ENCODE results near the gene KIF4A. TPM values are rescaled to one million over a fixed set of nuclear protein-coding genes. Genes with fewer than 3 reads are reported as not detected.

KIF4A gene
- total RNA-seq, 1 donor, result 10.8 TPM

DNA sequence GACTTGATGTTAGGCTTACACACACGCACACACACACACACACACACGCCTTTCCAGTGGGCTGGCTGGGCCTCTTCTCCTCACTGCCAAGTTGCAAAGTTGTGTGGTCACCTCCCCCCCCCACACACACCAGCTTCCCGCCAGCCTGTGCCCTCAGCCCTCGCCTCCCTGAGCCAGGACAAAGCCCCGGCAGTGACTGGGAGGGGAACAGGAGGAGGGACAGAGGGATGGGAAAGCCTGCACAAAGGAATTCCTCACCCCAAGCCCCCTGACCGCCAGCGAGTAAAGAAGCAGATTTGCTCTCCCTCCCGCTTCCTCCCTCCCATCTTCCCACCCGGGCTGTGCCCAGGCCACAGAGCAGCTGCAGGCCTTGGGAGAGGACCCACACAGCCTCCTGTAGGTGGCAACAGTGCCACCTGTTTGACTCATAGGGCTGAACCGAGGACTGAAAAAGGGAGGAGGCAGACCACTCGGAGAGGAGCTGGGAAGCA lies 133.0 kb downstream of the KIF4A start, which contains the start of gene GDPD2:
GDPD2 (plus strand) TSS at position 464 of the 491 bp plus-strand sequence. CDS start 1,671 bp downstream, outside the sequence.
- DNase-seq (ENCODE audit: low read depth), result no peak
- TF ChIP-seq, protein P1, sequence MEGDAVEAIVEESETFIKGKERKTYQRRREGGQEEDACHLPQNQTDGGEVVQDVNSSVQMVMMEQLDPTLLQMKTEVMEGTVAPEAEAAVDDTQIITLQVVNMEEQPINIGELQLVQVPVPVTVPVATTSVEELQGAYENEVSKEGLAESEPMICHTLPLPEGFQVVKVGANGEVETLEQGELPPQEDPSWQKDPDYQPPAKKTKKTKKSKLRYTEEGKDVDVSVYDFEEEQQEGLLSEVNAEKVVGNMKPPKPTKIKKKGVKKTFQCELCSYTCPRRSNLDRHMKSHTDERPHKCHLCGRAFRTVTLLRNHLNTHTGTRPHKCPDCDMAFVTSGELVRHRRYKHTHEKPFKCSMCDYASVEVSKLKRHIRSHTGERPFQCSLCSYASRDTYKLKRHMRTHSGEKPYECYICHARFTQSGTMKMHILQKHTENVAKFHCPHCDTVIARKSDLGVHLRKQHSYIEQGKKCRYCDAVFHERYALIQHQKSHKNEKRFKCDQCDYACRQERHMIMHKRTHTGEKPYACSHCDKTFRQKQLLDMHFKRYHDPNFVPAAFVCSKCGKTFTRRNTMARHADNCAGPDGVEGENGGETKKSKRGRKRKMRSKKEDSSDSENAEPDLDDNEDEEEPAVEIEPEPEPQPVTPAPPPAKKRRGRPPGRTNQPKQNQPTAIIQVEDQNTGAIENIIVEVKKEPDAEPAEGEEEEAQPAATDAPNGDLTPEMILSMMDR (IDR thresholded peaks at IDR 0.05; ENCODE audit: insufficient read depth, low read depth, low read length), result peak; percentile 3
- H3K4me3 ChIP-seq (ENCODE audit: low read depth, low read length), result no peak within 1 kb of the TSS

DNA sequence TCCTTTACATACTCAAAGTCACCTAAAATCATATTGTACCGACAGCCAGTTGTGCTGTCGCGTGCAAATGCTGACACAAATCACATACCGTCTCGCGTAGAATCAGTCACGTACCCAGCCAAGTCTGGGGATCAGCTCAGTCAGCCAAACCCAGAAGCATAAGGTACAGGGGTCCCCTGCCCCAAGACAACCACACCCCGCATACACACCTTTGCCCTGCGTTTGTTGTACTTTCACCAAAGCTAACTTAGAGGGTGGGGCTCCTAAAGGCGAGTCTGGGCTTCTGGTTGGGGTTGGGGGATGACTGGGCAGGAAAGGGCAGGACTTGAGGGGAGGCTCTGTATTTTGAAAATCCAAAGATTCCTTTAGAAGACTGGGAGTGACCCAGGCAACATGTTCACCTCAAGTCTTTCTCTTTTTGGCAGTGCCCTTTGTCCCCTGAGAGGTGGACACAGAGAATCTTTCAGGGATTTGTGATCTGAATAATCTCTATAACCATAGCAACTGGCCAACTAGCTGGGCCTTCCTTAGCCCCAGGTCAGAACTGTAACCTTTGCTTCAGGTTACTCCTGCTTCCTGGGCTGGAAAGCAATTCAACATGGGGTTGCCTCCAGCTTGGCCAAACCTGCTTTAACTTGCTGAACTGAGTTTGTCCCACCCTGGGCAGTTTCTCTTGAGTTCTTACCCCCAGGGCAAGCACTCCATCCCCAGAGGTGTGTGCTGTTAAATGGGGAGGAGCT lies 134.2 kb downstream of the KIF4A start:
- TF ChIP-seq, protein P1 (IDR thresholded peaks at IDR 0.05; ENCODE audit: insufficient read depth, low read depth, low read length), result no peak
- H3K4me3 ChIP-seq (ENCODE audit: low read depth, low read length), result no peak overlapping the region
- no peak for DNase-seq (ENCODE audit: low read depth)

DNA sequence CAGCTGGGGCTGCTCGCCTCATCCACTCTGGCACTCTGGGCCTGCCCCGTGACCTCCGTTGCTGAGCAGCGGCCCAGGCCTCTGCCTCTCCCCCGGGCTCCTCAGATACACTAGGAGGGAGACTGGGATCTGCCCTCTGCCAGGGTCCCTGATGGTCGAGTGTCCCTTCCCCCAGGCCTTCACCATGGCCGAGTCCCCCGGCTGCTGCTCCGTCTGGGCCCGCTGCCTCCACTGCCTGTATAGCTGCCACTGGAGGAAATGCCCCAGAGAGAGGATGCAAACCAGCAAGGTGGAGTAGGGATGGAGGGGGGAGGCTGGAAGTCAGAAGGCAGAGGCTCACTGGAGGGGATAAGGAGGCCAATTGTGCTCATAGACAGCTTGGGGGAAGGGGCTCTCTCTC lies 134.9 kb downstream of the KIF4A start:
- no peak overlapping the region for H3K4me3 ChIP-seq (ENCODE audit: low read depth, low read length)
- DNase-seq (ENCODE audit: low read depth), result no peak
- TF ChIP-seq, protein P1 (IDR thresholded peaks at IDR 0.05; ENCODE audit: insufficient read depth, low read depth, low read length), result no peak

DNA sequence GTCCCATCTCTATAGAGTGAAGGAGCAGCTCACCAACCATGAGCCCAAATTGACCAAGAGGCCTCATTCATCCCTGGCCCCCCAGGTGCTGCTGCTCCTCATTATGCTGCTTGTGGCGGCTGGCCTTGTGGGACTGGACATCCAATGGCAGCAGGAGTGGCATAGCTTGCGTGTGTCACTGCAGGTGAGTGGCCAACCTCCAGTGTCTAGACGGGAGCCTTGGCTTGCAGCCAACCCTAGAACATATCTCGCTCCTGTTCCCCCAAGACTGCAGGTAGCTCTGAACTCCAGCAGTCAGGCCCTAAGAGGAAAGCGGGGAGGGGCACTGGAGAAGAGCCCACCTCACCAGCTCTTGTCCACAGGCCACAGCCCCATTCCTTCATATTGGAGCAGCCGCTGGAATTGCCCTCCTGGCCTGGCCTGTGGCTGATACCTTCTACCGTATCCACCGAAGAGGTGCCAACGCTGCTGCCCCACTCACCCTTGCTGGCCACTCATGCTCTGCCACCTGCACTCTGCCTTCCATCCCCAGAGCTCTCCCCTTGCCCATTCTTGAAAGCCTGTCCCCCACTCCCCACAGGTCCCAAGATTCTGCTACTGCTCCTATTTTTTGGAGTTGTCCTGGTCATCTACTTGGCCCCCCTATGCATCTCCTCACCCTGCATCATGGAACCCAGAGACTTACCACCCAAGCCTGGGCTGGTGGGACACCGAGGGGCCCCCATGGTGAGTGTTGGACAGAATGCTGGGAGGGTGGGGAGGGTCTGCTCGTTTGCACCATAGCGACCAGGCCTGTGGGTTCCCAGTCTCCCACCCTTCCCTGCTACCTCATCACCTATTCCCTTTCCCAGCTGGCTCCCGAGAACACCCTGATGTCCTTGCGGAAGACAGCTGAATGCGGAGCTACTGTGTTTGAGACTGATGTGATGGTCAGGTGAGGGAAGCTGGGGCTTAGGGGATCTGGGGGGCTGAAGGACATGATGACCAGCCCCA lies 136.7 kb downstream of the KIF4A start:
- DNase-seq (ENCODE audit: low read depth), result no peak
- no peak overlapping the region for H3K4me3 ChIP-seq (ENCODE audit: low read depth, low read length)
- TF ChIP-seq, protein P1 (IDR thresholded peaks at IDR 0.05; ENCODE audit: insufficient read depth, low read depth, low read length), result no peak

DNA sequence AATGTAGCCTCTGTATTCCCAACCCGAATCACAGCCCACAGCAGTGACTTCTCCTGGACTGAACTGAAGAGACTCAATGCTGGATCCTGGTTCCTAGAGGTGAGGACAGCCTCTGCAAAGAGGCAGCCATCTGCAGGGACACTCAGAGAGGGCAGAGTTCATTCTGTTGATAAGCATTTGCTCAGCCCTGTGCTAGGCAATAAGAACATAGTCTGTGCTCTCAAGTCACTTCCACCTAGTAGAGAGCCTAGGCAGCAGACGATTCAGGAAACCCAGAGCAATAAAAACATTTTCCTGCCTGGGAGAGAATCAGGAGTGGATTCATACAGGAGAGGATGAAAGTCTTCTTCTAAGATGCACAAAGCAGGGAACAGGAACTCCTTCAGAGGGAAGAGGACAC lies 137.5 kb downstream of the KIF4A start:
- H3K4me3 ChIP-seq (ENCODE audit: low read depth, low read length), result no peak overlapping the region
- TF ChIP-seq, protein P1 (IDR thresholded peaks at IDR 0.05; ENCODE audit: insufficient read depth, low read depth, low read length), result no peak

DNA sequence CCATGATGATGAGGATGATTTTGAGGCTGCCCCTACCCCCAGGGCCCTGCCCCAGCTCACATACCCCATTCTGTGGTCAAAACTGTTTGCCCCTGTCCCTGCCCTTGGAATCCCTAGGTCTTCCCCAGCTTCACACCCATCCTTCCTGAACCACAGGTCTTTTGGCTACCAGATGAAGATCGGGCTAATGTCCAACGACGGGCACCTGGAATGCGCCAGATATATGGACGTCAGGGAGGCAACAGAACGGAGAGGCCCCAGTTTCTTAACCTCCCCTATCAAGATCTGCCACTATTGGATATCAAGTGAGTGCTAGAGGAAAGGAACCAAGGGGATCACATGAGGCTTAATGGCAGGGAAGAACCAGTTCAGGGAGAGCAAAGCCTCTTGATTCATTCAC lies 139.9 kb downstream of the KIF4A start:
- DNase-seq (ENCODE audit: low read depth), result no peak
- TF ChIP-seq, protein P1 (IDR thresholded peaks at IDR 0.05; ENCODE audit: insufficient read depth, low read depth, low read length), result no peak
- no peak overlapping the region for H3K4me3 ChIP-seq (ENCODE audit: low read depth, low read length)

More for the DNA sequence above, 137.5 kb downstream of the KIF4A start:
- no peak for DNase-seq (ENCODE audit: low read depth)

All from fibroblast of villous mesenchyme (primary cell).